Stimulated activated effector memory CD8-positive, alpha-beta T cell treated with anti-CD3 and anti-CD28 coated beads, Interleukin-12 subunit alpha, Interleukin-12 subunit beta, amount 100 ng/mL, for 72 hours (primary cell): ENCODE data around the gene CD68.

Experiments
- ATAC-seq: fragments of 150-1000 bp; cut with Tn5 transposase; 2 replicates; pipeline ENCODE4 v1.10.0; 2021
- DNase-seq, 2 donors: peaks; one replicate each; pipeline ENCODE4 v3.0.0; 2021 to 2022; ENCODE audit warnings: low spot score in 2 of 2
- H3K27ac Mint-ChIP-seq: one replicate; pipeline ENCODE4 v1.8.0; 2022; ENCODE audit warnings: mild to moderate bottlenecking, mixed read lengths
- H3K36me3 Mint-ChIP-seq: one replicate; pipeline ENCODE4 v1.8.0; 2022; ENCODE audit warnings: mild to moderate bottlenecking, mixed read lengths
- H3K4me1 Mint-ChIP-seq: one replicate; pipeline ENCODE4 v1.8.0; 2022; ENCODE audit warnings: mixed read lengths
- H3K4me3 Mint-ChIP-seq: one replicate; pipeline ENCODE4 v1.8.0; 2022; ENCODE audit warnings: mild to moderate bottlenecking, mixed read lengths
- H3K9me3 Mint-ChIP-seq: one replicate; pipeline ENCODE4 v1.8.0; 2022; ENCODE audit warnings: mixed read lengths

CD68 gene

GRCh38 chr17:7556627-7557026 lies 22.8 kb upstream of the CD68 start:
- Mint-ChIP-seq H3K4me3 (no peak overlapping the region), H3K27ac (peak overlapping the region; percentile 76)

GRCh38 chr17:7557147-7557764 lies 22.2 kb upstream of the CD68 start:
- Mint-ChIP-seq H3K27ac (no peak overlapping the region), H3K9me3 (no peaks in the 10 kb centered on the region), H3K4me1 (peaks cover 56% of the 10 kb centered on the region), H3K36me3 (peaks cover 51% of the 10 kb centered on the region), H3K4me3 (no peak overlapping the region)
- DNase-seq: no peak
- ATAC-seq: no peak

More at GRCh38 chr17:7556627-7557026, 22.8 kb upstream of the CD68 start:
- H3K4me1 Mint-ChIP-seq: peaks cover 61% of the 10 kb centered on the region
- no peaks in the 10 kb centered on the region for H3K9me3 Mint-ChIP-seq
- no peak for DNase-seq
- H3K36me3 Mint-ChIP-seq: peaks cover 45% of the 10 kb centered on the region
- ATAC-seq: no peak

- Mint-ChIP-seq H3K27ac (peak overlapping the region; percentile 58), H3K4me3 (peak overlapping the region; percentile 21), H3K36me3 (peaks cover 51% of the 10 kb centered on the region), H3K4me1 (peaks cover 56% of the 10 kb centered on the region), H3K9me3 (no peaks in the 10 kb centered on the region)
- DNase-seq (no peak), ATAC-seq (no peak)
Observed at GRCh38 chr17:7557775-7558543, 21.5 kb upstream of the CD68 start.

- Mint-ChIP-seq H3K27ac (peak within 1 kb of the TSS; percentile 58), H3K4me3 (peak within 1 kb of the TSS; percentile 21), H3K4me1 (peaks cover 53% of the 10 kb centered on the region), H3K36me3 (peaks cover 52% of the 10 kb centered on the region), H3K9me3 (no peaks in the 10 kb centered on the region)
- DNase-seq: peak in 1 of 2 donors; percentile 50
- no peak for ATAC-seq
Observed at GRCh38 chr17:7558544-7559319, 20.7 kb upstream of the CD68 start, which contains the start of gene TNFSF13. Gene TNFSF13, plus strand, starts transcription at chr17:7558750. Its CDS starts 290 bp downstream, at chr17:7559040.

- DNase-seq: no peak
- Mint-ChIP-seq H3K27ac (peak overlapping the region; percentile 94), H3K4me1 (peaks cover 56% of the 10 kb centered on the region), H3K9me3 (no peaks in the 10 kb centered on the region), H3K36me3 (peaks cover 59% of the 10 kb centered on the region), H3K4me3 (peak overlapping the region; percentile 90)
- ATAC-seq: no peak
Observed at GRCh38 chr17:7559320-7560171, 19.9 kb upstream of the CD68 start.

- H3K4me3 Mint-ChIP-seq: peak overlapping the region; percentile 90
- peak in 1 of 2 donors; percentile 75 for DNase-seq
- peak; percentile 35 for ATAC-seq
- peak overlapping the region; percentile 94 for H3K27ac Mint-ChIP-seq
- peaks cover 66% of the 10 kb centered on the region for H3K36me3 Mint-ChIP-seq
- H3K4me1 Mint-ChIP-seq: peaks cover 50% of the 10 kb centered on the region
- H3K9me3 Mint-ChIP-seq: no peaks in the 10 kb centered on the region
Observed at GRCh38 chr17:7560172-7561027, 19.0 kb upstream of the CD68 start.

GRCh38 chr17:7561028-7561575 lies 18.3 kb upstream of the CD68 start:
- Mint-ChIP-seq H3K9me3 (no peaks in the 10 kb centered on the region), H3K4me1 (peaks cover 46% of the 10 kb centered on the region), H3K27ac (peak overlapping the region; percentile 94), H3K36me3 (peaks cover 67% of the 10 kb centered on the region), H3K4me3 (peak overlapping the region; percentile 90)
- ATAC-seq (peak; percentile 81), DNase-seq (peak; percentile 84 to 94)

GRCh38 chr17:7561589-7562207 lies 17.7 kb upstream of the CD68 start, which contains the start of gene SENP3:
Gene SENP3, plus strand, starts transcription at chr17:7561919. Its CDS starts 1,158 bp downstream, at chr17:7563077.
- peaks cover 46% of the 10 kb centered on the region for H3K4me1 Mint-ChIP-seq

GRCh38 chr17:7562208-7562605 lies 17.2 kb upstream of the CD68 start:
- Mint-ChIP-seq H3K36me3 (peaks cover 78% of the 10 kb centered on the region), H3K27ac (peak overlapping the region; percentile 94), H3K4me1 (peaks cover 46% of the 10 kb centered on the region), H3K4me3 (peak overlapping the region; percentile 90), H3K9me3 (no peaks in the 10 kb centered on the region)
- DNase-seq (peak in 1 of 2 donors; percentile 55), ATAC-seq (no peak)

More at GRCh38 chr17:7561589-7562207, 17.7 kb upstream of the CD68 start, which contains the start of gene SENP3:
- Mint-ChIP-seq H3K4me3 (peak within 1 kb of the TSS; percentile 90), H3K36me3 (peaks cover 73% of the 10 kb centered on the region), H3K9me3 (no peaks in the 10 kb centered on the region), H3K27ac (peak within 1 kb of the TSS; percentile 94)
- DNase-seq (peak; percentile 92 to 95), ATAC-seq (peak; percentile 91)

GRCh38 chr17:7563115-7563869 lies 16.1 kb upstream of the CD68 start:
- H3K4me3 Mint-ChIP-seq: peak overlapping the region; percentile 90
- DNase-seq (no peak), ATAC-seq (no peak)
- peak overlapping the region; percentile 94 for H3K27ac Mint-ChIP-seq
- no peaks in the 10 kb centered on the region for H3K9me3 Mint-ChIP-seq
- peaks cover 87% of the 10 kb centered on the region for H3K36me3 Mint-ChIP-seq
- H3K4me1 Mint-ChIP-seq: peaks cover 51% of the 10 kb centered on the region

- ATAC-seq: no peak
- H3K27ac Mint-ChIP-seq: peak overlapping the region; percentile 100
- H3K9me3 Mint-ChIP-seq: no peaks in the 10 kb centered on the region
- H3K4me1 Mint-ChIP-seq: peaks cover 43% of the 10 kb centered on the region
- no peak overlapping the region for H3K4me3 Mint-ChIP-seq
- peaks cover 99% of the 10 kb centered on the region for H3K36me3 Mint-ChIP-seq
- DNase-seq: no peak
Observed at GRCh38 chr17:7569571-7569970, 9.9 kb upstream of the CD68 start.

GRCh38 chr17:7570351-7570750 lies 9.1 kb upstream of the CD68 start:
- Mint-ChIP-seq H3K9me3 (no peaks in the 10 kb centered on the region), H3K36me3 (peaks cover 99% of the 10 kb centered on the region), H3K4me1 (peaks cover 50% of the 10 kb centered on the region), H3K4me3 (no peak overlapping the region), H3K27ac (peak overlapping the region; percentile 100)
- DNase-seq (no peak), ATAC-seq (no peak)

- Mint-ChIP-seq H3K4me3 (peak overlapping the region; percentile 94), H3K4me1 (peaks cover 66% of the 10 kb centered on the region), H3K27ac (peak overlapping the region; percentile 100), H3K9me3 (no peaks in the 10 kb centered on the region), H3K36me3 (peaks cover 99% of the 10 kb centered on the region)
- DNase-seq (no peak), ATAC-seq (no peak)
Observed at GRCh38 chr17:7572338-7572587, 7.2 kb upstream of the CD68 start.
